MV-4-11 (cell line): ENCODE results near the gene TMEM256.

ENCODE experiments used
- DNase-seq: peaks from one replicate; lab custom pipeline; 2025; lab: John Stamatoyannopoulos, UW

TMEM256 gene

DNA sequence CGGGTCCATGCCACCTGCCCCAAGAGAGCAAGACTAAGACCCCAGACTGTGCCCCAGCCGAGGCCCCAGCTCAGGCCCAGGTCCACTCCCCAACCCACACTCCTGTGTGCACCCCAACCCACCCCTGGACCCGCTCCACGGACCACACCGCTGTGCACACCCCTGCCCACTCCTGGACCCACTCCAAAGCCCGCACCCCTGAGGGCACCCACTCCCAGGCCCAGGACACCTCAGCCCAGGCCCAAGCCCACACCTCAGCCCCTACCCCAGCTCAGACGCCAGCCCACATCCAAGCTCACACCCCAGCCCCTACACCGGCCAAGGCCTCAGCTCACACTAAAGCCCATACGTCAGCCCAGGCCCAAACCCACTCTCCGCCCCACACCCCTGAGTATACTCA is 25.8 kb upstream of the TMEM256 start:
- no peak for DNase-seq

DNA sequence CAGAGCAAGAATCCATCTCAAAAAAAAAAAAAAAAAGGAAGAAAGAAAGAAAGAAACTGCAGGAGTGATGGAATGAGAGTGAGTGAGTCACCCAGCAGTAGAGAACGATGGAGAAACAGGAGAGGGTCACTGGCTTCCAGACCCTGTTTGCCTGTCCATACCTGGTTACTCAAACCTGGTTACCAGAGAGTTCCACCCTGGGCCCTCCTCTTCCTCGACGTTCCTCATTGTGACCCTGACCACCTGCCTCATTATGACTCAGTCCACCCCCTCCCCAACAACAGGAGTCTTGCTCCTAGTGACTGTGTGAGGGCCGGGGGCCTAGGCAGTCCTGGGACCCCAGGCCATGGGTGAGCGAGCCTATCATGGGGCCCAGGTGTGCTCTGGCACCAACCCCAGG is 24.7 kb upstream of the TMEM256 start, which contains the start of gene SPEM3:
SPEM3 (plus strand) TSS at position 301 of the 400 bp plus-strand sequence; CDS start at position 347, 46 bp downstream.
- no peak for DNase-seq

DNA sequence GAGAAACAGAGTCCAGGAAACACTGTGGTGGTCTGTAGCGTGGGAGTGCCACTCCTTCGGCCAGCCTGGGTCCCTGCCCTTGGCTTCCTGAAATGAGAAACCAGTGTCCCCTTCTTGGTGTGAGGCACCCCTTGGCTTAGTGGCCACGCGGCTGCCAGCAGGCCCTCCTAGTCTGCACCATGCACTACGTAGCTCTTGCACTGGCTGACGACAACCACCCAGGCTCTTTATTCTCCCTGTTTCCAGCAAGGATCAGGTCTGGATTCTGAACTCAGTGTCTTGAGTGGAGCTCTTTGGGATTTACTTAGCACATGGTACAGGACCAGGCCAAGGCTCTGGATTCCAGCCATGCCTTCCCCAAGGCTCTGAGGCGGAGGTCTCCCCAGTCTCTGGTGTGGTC is 23.7 kb upstream of the TMEM256 start:
- no peak for DNase-seq

DNA sequence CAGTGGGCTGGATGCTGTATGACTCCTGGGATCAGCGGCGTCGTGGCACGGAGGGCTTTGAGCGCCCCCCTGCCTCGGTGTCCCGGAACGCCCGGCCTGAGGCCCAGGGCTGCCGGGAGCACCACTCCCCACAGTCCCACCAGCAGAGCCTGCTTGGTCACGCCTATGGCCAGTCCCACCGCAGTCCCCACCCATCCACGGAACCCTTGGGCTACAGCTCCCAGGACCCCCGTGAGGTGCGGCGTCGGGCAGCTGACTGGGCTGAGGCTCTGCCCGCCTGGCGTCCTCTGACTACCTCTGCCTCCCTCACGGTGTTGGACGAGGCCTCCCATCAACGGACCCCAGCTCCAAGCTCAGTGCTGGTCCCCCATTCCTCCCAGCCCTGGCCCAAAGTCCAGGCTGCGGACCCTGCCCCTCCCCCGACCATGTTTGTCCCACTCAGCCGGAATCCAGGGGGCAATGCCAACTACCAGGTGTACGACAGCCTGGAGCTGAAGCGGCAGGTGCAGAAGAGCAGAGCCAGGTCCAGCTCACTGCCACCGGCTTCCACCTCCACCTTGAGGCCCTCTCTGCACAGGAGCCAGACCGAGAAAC is 23.1 kb upstream of the TMEM256 start:
- no peak for DNase-seq

DNA sequence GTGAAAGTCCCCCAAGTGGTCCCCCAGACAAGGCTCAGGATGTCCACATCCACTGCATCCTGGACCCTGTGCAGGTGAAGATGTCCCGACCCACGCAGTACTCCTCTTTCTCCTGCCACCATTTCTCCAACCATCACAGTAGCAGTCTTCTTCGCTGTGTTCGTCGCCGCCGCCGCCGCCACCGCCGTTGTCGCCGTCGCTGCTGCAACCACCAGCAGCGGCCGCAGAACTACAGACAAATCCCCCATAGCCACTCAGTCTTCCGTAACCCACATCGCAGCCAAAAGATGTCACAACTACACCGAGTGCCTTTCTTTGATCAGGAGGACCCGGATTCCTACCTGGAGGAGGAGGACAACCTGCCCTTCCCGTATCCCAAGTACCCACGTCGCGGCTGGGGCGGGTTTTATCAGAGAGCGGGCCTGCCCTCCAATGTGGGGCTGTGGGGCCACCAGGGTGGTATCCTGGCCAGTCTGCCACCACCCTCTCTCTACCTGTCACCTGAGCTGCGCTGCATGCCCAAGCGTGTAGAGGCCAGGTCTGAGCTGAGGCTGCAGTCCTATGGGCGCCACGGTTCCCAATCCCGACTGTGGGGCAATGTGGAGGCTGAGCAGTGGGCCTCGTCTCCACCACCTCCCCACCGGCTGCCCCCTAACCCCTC is 22.4 kb upstream of the TMEM256 start:
- no peak for DNase-seq

DNA sequence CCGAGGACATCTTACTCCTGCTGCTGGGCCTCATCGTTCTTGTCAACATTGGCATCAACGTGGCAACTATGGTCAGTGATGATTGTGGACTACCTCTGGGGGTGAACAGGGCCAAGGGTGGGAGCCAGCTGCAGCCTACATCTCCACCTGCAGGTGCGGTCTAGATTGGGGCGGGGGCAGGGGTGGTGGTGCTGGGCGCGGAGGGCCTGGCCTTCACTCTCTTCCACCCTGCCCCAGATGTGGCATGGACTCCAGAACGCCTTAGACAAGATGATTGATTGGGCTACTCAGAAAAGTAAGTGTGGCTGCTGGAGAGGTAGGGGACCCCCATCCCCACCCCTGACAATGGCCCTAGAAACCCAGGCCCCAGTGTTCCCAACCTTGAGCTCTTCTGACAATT is 21.9 kb upstream of the TMEM256 start:
- no peak for DNase-seq

DNA sequence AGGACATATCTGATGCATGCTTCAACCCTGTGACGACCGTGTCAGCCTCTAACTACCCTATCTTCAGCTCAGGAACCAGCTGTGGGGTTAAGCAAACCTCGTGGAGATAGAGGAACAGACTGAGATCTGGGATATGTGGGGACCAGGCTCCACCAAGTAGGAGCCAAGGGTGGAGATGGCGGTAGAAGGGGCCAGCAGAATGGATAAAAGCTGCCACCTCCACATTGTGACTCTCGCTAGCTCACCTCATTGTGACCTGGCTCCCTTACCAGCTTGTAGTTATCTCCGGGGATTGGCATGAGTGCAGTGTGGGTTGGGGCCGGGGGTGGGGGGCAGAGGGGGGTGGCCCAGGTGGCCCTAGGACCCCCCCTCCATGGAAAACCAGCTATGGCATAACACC is 21.4 kb upstream of the TMEM256 start, which contains the start of gene SPEM2:
SPEM2 (plus strand) TSS at position 301 of the 400 bp plus-strand sequence; CDS start at position 374, 73 bp downstream.
- DNase-seq, result no peak

DNA sequence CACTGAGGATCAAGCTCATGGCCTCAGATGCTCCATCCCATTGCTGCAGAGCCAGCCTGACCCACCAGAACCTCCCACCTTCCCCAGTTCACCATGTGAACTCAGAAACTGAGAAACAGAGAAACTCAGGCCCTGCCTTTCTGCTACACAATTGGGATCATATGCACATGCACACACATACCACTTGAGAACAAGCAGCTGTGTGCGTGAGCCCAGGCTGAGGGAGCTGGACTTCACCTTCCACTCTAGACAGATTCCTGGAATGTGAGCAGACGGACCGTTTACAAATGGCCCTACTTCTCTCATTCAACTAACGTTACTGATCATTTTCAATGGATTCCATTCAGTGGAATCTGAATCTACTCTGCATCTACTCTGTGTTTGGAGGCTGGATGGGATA is 19.8 kb upstream of the TMEM256 start:
- no peak for DNase-seq

DNA sequence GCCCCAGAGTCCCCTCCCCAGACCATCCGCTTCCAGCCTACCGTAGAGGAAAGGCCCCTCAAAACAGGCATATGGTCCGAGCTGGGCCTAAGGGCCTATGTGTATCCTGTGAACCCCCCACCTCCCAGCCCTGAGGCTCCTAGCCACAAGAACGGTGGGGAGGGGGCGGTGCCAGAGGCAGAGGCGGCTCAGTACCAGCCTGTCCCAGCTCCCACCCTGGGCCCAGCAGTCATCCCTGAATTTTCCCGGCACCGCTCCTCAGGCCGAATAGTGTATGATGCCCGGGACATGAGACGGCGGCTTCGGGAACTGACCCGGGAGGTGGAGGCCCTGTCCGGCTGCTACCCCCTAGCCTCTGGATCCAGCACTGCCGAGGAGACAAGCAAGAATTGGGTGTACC is 17.3 kb upstream of the TMEM256 start:
- no peak for DNase-seq

DNA sequence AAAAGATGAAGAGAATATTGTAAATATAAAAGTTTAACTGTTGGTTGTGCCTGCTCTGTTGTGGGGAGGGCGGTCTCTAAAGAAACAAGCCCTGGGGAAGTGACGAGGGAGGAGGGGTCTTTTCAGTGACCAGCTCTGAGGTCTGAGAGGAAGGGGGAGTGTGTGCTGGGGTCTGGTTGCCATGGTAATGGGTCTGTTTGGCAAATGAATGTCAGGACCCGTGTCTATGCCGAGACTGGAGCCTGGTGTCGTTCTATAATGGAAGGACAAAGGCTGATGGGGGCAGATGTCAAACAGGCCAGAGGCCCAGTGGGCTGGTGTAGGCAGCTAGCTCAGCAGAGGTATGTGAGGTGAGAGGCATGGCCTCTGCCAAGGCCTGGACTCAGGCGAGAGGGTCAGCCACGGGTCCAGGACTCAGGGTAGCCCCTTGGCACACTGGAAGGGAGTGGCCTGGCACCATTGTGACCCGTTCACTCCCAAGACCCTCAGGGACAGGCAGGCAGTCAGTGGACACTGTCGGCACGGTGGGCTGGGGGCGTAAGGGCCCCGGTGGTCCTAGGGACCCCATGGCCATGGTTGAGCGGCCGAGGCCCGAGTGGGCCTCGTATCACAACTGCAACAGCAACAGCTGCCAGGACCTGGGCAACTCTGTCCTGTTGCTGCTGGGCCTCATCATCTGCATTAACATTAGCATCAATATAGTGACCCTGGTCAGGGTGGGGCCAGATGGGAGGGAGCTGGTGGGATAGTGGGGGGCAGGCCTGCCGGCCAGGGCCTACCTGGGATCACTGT is 16.1 kb upstream of the TMEM256 start, which contains the start of gene SPEM1:
SPEM1 (plus strand) TSS at position 506 of the 792 bp plus-strand sequence; CDS start at position 567, 61 bp downstream.
- no peak for DNase-seq

DNA sequence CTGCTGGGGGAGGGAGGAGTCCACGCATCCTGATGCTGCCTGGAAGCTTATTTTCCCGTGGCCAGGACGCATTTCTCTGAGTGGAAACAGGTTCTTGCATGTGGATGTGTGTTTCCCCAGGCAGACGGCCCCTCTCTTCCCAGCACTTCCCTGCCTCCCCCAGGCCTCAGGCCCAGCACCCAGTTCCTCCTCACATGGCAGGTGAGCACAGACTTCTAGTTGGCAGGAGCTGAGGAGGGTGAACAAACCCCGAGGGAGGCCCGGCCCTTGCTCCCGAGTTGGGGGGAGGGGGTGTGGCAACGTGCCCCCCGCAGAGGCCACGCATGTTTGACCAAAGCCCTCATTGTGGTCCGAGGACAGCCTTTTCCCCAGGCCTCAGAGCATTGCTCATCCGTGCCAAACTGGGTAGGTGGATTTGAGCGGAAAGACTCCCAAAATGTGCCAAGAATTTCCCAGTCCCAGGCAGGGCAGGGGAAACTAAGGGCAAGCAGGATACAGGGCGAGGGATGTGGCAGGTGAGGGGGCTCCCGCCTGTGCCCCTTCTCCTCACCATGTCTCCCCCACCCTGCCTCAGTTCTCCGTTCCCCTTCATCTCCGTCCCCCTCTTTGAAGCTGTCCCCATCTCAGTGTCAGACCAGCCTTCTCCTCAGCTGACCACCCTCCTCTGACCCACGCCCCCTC is 14.7 kb upstream of the TMEM256 start:
- no peak for DNase-seq

DNA sequence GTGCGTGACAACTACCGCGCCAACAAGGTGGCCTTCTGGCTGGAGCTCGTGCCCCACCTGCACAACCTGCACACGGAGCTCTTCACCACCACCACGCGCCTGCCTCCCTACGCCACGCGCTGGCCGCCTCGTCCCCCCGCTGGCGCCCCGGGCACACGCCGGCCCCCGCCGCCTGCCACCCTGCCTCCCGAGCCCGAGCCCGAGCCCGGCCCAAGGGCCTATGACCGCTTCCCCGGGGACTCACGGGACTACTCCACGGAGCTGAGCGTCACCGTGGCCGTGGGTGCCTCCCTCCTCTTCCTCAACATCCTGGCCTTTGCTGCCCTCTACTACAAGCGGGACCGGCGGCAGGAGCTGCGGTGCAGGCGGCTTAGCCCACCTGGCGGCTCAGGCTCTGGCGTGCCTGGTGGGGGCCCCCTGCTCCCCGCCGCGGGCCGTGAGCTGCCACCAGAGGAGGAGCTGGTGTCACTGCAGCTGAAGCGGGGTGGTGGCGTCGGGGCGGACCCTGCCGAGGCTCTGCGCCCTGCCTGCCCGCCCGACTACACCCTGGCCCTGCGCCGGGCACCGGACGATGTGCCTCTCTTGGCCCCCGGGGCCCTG is 13.3 kb upstream of the TMEM256 start:
- no peak for DNase-seq

DNA sequence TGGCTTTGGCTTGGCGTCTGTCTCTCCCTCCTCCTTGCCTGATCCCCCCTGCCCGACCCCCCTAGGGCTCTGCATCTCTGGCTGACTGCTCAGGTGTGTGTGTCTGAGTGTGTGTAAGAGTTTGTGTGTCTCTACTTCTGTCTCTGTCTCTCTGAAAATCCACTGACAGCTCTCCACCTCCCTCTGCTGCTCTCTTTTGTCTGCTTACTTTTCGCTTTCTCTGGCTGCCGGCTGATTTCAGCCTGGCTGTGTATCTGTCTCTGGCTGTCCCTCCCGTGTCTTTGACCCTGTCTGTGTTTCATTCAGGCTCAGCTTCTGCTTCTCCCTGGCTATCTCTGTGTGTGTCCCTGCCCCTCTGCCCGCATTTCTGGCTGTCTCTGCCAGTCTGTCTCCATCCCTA is 12.4 kb upstream of the TMEM256 start:
- no peak for DNase-seq

DNA sequence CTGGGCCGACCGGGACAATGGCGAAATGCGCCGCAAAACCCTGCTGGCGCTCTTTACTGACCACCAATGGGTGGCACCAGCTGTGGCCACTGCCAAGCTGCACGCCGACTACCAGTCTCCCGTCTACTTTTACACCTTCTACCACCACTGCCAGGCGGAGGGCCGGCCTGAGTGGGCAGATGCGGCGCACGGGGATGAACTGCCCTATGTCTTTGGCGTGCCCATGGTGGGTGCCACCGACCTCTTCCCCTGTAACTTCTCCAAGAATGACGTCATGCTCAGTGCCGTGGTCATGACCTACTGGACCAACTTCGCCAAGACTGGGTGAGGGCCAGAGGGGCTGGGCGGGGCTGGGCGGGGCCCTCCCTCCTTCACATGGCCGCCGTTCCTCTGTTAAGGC is 11.9 kb upstream of the TMEM256 start:
- DNase-seq, result no peak

DNA sequence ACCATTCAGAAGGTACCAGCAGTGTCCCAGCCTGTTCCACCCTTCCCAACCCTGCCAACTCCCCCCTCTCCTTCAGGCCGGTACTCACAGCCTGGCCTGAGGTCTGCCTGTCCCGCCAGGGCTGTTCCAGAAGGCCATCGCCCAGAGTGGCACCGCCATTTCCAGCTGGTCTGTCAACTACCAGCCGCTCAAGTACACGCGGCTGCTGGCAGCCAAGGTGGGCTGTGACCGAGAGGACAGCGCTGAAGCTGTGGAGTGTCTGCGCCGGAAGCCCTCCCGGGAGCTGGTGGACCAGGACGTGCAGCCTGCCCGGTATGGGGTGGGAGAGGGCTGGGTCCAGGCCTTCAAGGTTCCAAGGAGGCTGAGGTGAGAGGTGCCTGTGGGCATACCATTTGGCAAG is 10.9 kb upstream of the TMEM256 start:
- DNase-seq, result no peak

DNA sequence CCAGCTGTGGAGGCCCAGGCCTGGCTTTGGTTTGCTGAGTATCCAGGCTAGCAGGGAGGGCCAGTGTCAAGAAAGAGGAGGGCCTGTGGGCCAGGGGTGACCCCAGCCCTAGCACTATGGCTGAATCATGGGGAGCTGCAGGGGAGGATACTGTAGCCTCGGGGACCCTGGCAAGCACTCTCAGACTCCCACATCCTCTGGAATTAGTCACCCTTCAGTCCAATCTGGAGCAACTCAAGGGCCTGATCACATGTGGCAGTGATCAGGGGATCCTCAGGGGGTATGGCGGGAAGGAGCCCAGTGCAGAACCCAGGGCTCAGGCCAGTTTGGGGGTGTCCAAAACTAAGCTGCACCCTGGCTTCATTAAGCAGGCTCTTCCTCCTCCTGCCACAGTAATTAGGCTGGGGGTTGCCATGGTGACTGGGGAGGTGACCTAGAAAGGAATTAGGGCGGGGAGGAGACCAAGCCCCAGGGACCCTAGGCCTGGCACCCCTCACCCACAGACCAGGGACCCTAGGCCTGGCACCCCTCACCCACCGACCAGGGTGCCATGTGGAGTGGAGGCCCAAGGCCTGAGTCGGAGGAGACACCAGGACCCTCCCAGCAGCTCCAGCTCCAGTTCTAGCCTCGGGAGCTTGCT is 9.6 kb upstream of the TMEM256 start:
- DNase-seq, result no peak

DNA sequence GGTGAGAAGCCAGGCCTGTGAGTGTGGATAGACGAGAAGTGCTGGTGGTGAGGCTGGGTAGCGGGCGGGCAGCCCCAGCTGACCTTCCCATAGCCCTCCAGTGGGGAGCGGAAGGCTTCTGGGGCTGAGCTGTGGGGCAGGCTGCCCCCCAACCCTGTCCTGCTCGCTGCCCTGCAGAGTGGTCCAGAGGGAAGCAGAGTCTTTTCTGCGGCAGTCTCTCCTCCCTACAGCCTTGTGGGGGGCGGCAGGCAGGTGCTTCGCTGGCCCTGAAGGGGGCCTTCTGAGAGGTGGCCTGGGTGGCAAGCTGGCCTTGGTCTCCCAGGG is 7.5 kb upstream of the TMEM256 start:
- DNase-seq, result no peak

DNA sequence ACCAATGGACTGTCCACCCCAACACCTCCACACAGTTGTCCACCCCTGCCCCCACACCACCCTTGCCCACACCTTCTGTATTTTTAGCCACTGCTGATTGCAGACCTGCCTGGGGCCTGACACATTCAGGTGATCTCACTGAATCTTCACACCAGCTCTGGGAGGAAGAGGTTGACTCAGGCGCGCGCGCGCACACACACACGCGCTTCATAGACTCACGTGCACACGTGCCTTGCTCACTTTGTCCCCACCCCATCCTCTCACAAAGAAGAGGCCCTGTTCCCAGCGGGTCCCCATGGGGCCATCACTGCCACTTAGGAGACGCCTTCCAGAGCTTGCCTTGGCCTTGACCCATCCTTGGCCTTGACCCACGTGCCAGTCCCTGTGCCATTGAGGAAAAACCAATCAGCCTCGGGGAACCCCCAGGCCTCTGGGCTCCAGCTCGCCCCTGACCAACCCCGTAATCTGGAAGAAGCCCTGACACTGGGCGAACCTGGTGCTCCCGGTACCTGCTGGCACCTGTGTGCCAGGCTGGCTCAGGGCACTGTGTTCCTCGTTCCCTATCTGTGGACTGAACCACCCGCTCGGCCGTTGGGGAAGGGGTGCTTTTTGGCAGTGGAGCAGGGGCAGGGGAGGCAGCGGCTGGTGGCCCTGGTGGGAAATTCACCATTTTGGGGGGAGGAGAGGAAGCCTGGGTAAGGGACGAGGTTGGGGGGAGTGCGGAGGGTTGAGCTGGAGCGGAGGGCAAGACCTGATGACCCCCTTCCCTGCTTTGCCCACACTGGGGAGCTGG is 6.9 kb upstream of the TMEM256 start:
- DNase-seq, result no peak

DNA sequence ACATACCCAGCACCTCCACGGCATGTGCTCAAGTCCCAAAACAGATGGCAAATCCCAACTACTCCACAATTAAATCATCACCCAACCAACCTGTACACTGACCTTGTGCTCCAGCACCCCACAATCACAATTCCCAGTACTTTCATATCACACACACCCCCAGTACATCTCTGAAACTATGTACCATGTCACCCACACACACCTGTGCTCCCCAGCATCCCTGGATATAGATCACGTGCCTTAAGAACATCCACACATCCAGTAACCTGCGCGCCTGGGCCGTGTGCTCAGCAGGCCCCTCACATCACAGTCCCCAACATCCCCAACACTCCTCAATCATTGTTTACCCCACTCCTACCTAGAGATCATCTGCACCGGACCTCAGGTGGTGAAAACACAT is 5.8 kb upstream of the TMEM256 start:
- no peak for DNase-seq

DNA sequence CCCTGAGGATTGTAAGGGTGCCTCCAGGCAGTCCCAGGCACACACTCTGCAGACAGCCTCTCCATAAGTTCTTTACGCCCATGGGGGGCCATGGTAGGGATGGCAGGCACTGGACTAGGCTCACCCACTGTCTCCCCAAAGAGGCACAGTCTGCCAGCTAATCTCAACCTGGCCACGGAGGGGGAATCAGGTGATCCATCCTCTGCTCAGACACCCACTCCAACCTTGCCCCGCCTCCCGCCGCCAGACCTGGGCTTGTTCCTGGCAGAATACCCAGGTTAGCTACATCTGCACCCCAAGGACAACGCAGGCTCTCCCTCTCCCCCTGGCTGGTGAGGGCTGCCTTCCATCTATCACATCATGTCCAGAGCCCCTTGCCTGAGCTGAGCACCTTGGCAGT is 5.0 kb upstream of the TMEM256 start:
- DNase-seq, result no peak

DNA sequence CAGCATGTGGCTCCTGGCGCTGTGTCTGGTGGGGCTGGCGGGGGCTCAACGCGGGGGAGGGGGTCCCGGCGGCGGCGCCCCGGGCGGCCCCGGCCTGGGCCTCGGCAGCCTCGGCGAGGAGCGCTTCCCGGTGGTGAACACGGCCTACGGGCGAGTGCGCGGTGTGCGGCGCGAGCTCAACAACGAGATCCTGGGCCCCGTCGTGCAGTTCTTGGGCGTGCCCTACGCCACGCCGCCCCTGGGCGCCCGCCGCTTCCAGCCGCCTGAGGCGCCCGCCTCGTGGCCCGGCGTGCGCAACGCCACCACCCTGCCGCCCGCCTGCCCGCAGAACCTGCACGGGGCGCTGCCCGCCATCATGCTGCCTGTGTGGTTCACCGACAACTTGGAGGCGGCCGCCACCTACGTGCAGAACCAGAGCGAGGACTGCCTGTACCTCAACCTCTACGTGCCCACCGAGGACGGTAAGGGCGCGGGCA is 4.4 kb upstream of the TMEM256 start:
- no peak for DNase-seq
